Kidney (tissue), 14 donors: Measurements from ENCODE around the gene CAMK1D. TPM values are rescaled to one million over a fixed set of nuclear protein-coding genes. Genes with fewer than 3 reads are reported as not detected.

Source experiments
- DNase-seq, 5 donors: peaks; one replicate each; pipeline ENCODE4 v3.0.0-alpha.2; 2013 to 2020
- FAIRE-seq: peaks from 2 replicates; lab custom pipeline; 2012; peaks lifted over from hg19 to GRCh38; lab: Jason Lieb, UNC
- H3K27ac ChIP-seq, 2 donors: one replicate each; pipeline ENCODE4 v1.7.0; 2013; ENCODE audit warnings: low read depth in 2 of 2, low read length in 2 of 2, inconsistent platforms in 1 of 2
- H3K27me3 ChIP-seq: one replicate; pipeline ENCODE4 v1.7.1; 2013; ENCODE audit warnings: low read length, inconsistent platforms; ENCODE audit not compliant: control insufficient read depth, insufficient read depth
- H3K36me3 ChIP-seq, 3 donors: one replicate each; pipeline versions ENCODE4 v1.7.0 to v1.7.1; 2013; ENCODE audit warnings: low read length in 3 of 3, control low read depth in 1 of 3, inconsistent platforms in 1 of 3; ENCODE audit not compliant: insufficient read depth in 3 of 3, control insufficient read depth in 2 of 3
- H3K4me1 ChIP-seq, 3 donors: one replicate each; pipeline versions ENCODE4 v1.7.0 to v1.7.1; 2013; ENCODE audit warnings: low read length in 3 of 3, inconsistent platforms in 1 of 3, low read depth in 1 of 3; ENCODE audit not compliant: control insufficient read depth in 2 of 3, insufficient read depth in 2 of 3
- H3K4me3 ChIP-seq, 3 donors: one replicate each; pipeline versions ENCODE4 v1.7.0 to v1.8.1; 2013; ENCODE audit warnings: low read length in 3 of 3, control low read depth in 1 of 3, inconsistent platforms in 1 of 3
- H3K9ac ChIP-seq, 3 donors: one replicate each; pipeline versions ENCODE4 v1.7.0 to v1.7.1; 2013; ENCODE audit warnings: low read length in 3 of 3, control low read depth in 1 of 3, inconsistent platforms in 1 of 3
- H3K9me3 ChIP-seq, 3 donors: one replicate each; pipeline versions ENCODE4 v1.7.0 to v1.7.1; 2013; ENCODE audit warnings: low read length in 3 of 3, control low read depth in 1 of 3, inconsistent platforms in 1 of 3; ENCODE audit not compliant: control insufficient read depth in 2 of 3, insufficient read depth in 1 of 3
- CTCF ChIP-seq: IDR thresholded peaks from 3 replicates; pipeline ENCODE4 v1.5.1; 2012; ENCODE audit warnings: mild to moderate bottlenecking, moderate library complexity, borderline replicate concordance; ENCODE audit not compliant: insufficient read depth; ENCODE audit errors: extremely low read depth
- intact Hi-C: fragments of 100-400 bp; cut with DNase I; formaldehyde crosslinking; loops from one replicate; pipeline ENCODE4 v1.11.1; 2022
- polyA plus RNA-seq: library from polyadenylated mRNA; stranded (reverse); fragments of 350-450 nt; fragmentation: Illumina TruSeq; extraction: RNeasy Lipid Tissue Mini Kit (QIAGEN cat#74804); gene quantifications from one replicate; pipeline ENCODE4 v1.2.3, GENCODE V29; 2014; ENCODE audit warnings: low read depth, low replicate concordance; ENCODE audit not compliant: insufficient read depth
- total RNA-seq: library from RNA; stranded (reverse); fragmentation: NEBNext Ultra II Directional; extraction: Animal tissue kit (Norgen Biotek cat#: 25700); gene quantifications from one replicate; pipeline ENCODE4 v1.2.1, GENCODE V29; 2021
- donor health status: control.
- donor health status: control.
- donor health status: control.
- donor health status: control.
- donor health status: control.
- donor health status: DM: yes; HTN: yes; CAD: no.
- donor health status: Normal renal cell carcinoma (clear cell type).

The CAMK1D gene
- total and polyA plus RNA-seq, 2 donors from 2014 or later, result 1.1 to 13.7 TPM

GRCh38 chr10:12848439-12849173, 499.3 kb downstream of the CAMK1D start:
- TF ChIP-seq CTCF, result no peak
- H3K4me1 ChIP-seq, result peaks cover 0 to 3% (median 0%) of the 10 kb centered on the region in 3 donors
- intact Hi-C loops, result no loop called here
- FAIRE-seq, result no peak
- H3K9ac ChIP-seq, result no peak overlapping the region
- no peaks in the 10 kb centered on the region for H3K36me3 ChIP-seq
- no peaks in the 10 kb centered on the region for H3K9me3 ChIP-seq
- no peak overlapping the region for H3K4me3 ChIP-seq
- peak in 1 of 5 donors; percentile 35 for DNase-seq
- H3K27ac ChIP-seq, result no peak overlapping the region
- H3K27me3 ChIP-seq, result no peaks in the 10 kb centered on the region

GRCh38 chr10:12849319-12850181, 500.2 kb downstream of the CAMK1D start:
- Histone ChIP-seq H3K27ac (no peak overlapping the region), H3K27me3 (no peaks in the 10 kb centered on the region), H3K4me3 (no peak overlapping the region), H3K36me3 (no peaks in the 10 kb centered on the region), H3K9ac (no peak overlapping the region), H3K9me3 (no peaks in the 10 kb centered on the region), H3K4me1 (peaks cover 0 to 3% (median 0%) of the 10 kb centered on the region in 3 donors)
- no peak for TF ChIP-seq CTCF
- peak in 4 of 5 donors; percentile 54 to 79 (median 64) for DNase-seq
- FAIRE-seq, result no peak
- intact Hi-C loops, result no loop called here

- FAIRE-seq (no peak), DNase-seq (no peak)
- Histone ChIP-seq H3K27me3 (no peaks in the 10 kb centered on the region), H3K4me3 (no peak overlapping the region), H3K36me3 (no peaks in the 10 kb centered on the region), H3K4me1 (peaks cover 0 to 3% (median 0%) of the 10 kb centered on the region in 3 donors), H3K9ac (no peak overlapping the region), H3K27ac (no peak overlapping the region), H3K9me3 (no peaks in the 10 kb centered on the region)
- TF ChIP-seq CTCF, result no peak
- intact Hi-C loops, result no loop called here
Observed at GRCh38 chr10:12852687-12853086, 503.3 kb downstream of the CAMK1D start.
